ENCODE measurements around the gene DENND1B. TPM values are rescaled to one million over a fixed set of nuclear protein-coding genes. Genes with fewer than 3 reads are reported as not detected.

The DENND1B gene
- total RNA-seq, 1 experiment from 2014 or later = 6.3 TPM

DNA sequence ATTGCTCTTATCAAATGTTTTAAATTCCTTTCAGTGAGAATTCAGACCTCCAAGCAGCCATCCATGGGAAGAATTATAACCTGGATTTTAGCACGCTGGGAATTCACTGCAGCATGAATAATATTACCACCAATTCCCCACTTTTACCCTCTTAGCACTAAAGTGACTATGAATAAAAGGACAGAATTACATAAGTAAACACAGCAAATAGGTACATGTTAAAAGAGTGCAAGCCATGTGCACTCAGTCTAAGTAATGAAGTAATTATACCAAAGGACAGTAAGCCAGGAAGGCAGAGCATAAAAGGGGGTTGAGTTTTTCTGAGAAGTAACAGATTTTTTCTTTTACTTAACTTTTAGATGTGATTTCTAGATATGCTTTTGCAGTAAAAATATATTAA, 176.3 kb downstream of the DENND1B start:
- Mint-ChIP-seq H3K27ac (no peak overlapping the region), H3K4me1 (peaks cover 7 to 11% of the 10 kb centered on the region in 2 experiments), H3K27me3 (ENCODE audit: low read depth) (no peaks in the 10 kb centered on the region), H3K9me3 (no peaks in the 10 kb centered on the region), H3K4me3 (no peak overlapping the region), H3K36me3 (ENCODE audit: insufficient read depth in 1 of 3, low read depth in 3 of 3) (no peaks in the 10 kb centered on the region)
- Histone ChIP-seq H3K9me3 (ENCODE audit: control insufficient read depth, low read depth, low read length) (no peaks in the 10 kb centered on the region), H3K14ac (ENCODE audit: insufficient read depth, low read length) (no peak overlapping the region), H2AK5ac (ENCODE audit: insufficient read length, low read length) (no peak overlapping the region), H2BK5ac (ENCODE audit: insufficient read length, low read length) (no peak overlapping the region), H2AFZ (ENCODE audit: low read length) (no peak overlapping the region), H3K27ac (ENCODE audit: insufficient read length, low read depth, low read length) (no peak overlapping the region), H4K5ac (ENCODE audit: insufficient read length, low read depth, low read length) (no peak overlapping the region), H3K79me2 (ENCODE audit: insufficient read depth, low read length) (no peaks in the 10 kb centered on the region), H3T11ph (ENCODE audit: low read length) (no peak overlapping the region), H3K79me1 (ENCODE audit: insufficient read depth, low read depth, low read length, poor library complexity, severe bottlenecking) (no peaks in the 10 kb centered on the region), H3K4me1 (ENCODE audit: insufficient read depth, low read length) (no peaks in the 10 kb centered on the region), H2BK15ac (ENCODE audit: low read depth, low read length) (no peak overlapping the region), H4K20me1 (ENCODE audit: control insufficient read depth, insufficient read depth, insufficient read length) (no peaks in the 10 kb centered on the region), H3K23ac (ENCODE audit: insufficient read length, low read depth, low read length) (no peak overlapping the region), H2BK12ac (ENCODE audit: insufficient read length, low read depth, low read length) (no peak overlapping the region), H3K18ac (ENCODE audit: insufficient read length, low read depth, low read length) (no peak overlapping the region), H4K8ac (replicated peaks; ENCODE audit: insufficient read length, low read depth, low read length) (no peak overlapping the region), H3K56ac (ENCODE audit: insufficient read length, low read depth, low read length) (no peak overlapping the region), H3K9ac (ENCODE audit: extremely low read depth, insufficient read length, low read length) (no peak overlapping the region), H2BK120ac (ENCODE audit: low read depth, low read length, poor library complexity, severe bottlenecking) (no peak overlapping the region), H3K4me2 (ENCODE audit: insufficient read depth, insufficient read length, low read length) (no peak overlapping the region), H3K23me2 (ENCODE audit: insufficient read length, low read depth, low read length, poor library complexity, severe bottlenecking) (no peaks in the 10 kb centered on the region), H2BK20ac (ENCODE audit: low read depth, low read length, poor library complexity, severe bottlenecking) (no peak overlapping the region), H4K91ac (ENCODE audit: insufficient read length, low read depth, low read length) (no peak overlapping the region), H3K27me3 (ENCODE audit: insufficient read depth, low read length) (no peaks in the 10 kb centered on the region), H3K4ac (ENCODE audit: low read depth, low read length) (no peak overlapping the region)
- no CpG with 5 or more reads among the region's 1 CpG for WGBS (ENCODE audit: extremely low coverage, insufficient read length, low lambda C conversion rate)
- DNase-seq = no peak
- TF ChIP-seq, protein P1, sequence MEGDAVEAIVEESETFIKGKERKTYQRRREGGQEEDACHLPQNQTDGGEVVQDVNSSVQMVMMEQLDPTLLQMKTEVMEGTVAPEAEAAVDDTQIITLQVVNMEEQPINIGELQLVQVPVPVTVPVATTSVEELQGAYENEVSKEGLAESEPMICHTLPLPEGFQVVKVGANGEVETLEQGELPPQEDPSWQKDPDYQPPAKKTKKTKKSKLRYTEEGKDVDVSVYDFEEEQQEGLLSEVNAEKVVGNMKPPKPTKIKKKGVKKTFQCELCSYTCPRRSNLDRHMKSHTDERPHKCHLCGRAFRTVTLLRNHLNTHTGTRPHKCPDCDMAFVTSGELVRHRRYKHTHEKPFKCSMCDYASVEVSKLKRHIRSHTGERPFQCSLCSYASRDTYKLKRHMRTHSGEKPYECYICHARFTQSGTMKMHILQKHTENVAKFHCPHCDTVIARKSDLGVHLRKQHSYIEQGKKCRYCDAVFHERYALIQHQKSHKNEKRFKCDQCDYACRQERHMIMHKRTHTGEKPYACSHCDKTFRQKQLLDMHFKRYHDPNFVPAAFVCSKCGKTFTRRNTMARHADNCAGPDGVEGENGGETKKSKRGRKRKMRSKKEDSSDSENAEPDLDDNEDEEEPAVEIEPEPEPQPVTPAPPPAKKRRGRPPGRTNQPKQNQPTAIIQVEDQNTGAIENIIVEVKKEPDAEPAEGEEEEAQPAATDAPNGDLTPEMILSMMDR (conservative IDR thresholded peaks at IDR 0.05) = no peak
